ENCODE results near the gene CPT1B.
"Not testable (repeated sequence)": the region's sequence is repeated elsewhere in the genome, so short reads cannot be mapped to it uniquely, and the experiment has no call there.

Gene CPT1B

DNA sequence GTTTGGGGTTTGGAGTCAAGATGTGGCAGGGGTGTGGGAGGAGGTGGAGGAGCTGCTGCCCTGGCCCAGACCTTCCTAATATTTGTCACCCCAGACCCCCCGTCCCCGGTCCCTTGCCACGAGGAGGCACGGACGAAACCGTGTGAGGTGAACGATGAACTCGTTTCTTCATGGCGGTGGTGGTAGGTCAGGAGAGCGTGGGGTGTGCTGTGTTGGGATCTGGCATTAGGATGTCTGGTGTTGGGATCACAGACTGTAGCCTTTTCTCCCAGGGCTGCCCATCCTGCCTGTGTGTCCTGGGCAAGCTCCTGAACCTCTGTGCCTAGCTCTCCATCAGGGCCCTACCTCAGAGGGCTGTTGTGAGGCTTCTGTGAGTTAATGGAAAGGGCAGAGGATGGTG, 30.8 kb upstream of the CPT1B start:
- no peak for DNase-seq

DNA sequence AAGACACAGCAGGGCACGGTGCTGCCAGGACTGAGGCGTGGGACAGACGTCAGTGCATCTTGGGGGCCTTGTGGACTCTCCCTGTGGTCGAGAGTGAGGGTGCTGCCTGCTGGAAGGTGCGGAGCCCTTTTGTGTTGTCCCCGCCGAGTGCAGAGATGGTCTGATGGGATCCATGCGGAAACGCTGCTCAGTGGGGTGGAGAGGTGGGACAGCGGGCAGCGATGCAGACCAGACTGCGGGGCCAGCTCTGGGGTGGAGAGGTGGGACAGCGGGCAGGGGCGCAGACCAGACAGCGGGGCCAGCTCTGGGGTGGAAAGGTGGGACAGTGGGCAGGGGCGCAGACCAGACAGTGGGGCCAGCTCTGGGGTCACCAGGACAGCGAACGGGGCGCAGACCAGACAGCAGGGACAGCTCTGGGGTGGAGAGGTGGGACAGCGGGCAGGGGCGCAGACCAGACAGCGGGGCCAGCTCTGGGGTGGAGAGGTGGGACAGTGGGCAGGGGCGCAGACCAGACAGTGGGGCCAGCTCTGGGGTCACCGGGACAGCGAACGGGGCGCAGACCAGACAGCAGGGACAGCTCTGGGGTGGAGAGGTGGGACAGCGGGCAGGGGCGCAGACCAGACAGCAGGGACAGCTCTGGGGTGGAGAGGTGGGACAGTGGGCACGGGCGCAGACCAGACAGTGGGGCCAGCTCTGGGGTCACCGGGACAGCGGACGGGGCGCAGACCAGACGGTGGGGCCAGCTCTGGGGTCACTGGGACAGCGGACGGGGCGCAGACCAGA, 30.0 kb upstream of the CPT1B start:
- not testable (repeated sequence) for DNase-seq

DNA sequence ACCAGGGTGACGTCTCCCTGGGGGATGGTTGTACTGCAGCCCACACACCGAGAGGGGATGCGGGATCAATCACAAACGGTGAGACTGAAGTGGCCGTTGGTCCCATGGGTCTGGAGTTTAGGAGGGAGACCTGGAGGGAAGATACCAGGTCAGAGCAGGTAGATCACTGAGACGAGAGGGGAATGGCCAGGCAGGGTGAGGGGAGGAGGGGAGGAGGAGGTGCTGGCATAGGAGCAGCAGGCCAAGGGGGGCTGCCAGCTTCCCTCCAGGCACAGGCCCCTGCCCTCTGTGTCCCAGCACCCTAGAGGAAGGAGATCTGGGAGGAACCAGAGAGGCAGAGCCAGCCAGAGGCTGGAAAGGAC, 29.4 kb upstream of the CPT1B start:
- DNase-seq = no peak

DNA sequence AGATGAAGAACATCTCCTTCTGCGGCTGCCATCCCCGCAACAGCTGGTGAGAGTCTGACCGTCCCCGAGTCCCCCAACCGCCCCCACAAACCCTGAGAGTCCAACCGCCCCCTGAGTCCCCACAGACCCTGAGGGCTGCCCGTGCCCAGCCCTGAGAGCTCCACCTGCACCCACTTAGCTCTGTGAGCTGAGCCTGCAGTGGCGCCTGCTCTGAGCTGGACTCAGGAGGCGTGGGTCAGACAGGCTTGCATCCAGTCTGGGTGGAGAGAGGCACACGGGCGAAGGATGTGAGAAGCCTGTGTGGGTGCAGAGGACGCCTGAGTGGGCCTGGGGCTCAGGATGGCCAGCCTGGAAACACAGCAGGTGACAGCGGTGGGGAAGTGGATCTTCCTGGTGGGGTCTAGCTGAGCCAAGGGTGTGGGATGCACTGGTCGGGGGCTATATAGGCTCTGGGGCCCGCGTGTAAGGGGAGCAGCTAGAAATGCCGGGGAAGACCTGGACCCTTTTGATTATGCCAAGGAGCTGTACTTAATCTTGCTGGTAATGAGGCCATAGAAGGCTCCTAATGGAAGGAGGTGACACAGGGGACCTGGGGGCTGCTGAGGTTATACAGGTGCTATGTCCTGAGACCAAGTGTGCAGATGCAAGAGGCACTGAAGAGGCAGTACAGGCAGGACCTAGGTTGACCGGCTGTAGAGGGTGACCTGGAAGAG, 28.9 kb upstream of the CPT1B start:
- no peak for DNase-seq

DNA sequence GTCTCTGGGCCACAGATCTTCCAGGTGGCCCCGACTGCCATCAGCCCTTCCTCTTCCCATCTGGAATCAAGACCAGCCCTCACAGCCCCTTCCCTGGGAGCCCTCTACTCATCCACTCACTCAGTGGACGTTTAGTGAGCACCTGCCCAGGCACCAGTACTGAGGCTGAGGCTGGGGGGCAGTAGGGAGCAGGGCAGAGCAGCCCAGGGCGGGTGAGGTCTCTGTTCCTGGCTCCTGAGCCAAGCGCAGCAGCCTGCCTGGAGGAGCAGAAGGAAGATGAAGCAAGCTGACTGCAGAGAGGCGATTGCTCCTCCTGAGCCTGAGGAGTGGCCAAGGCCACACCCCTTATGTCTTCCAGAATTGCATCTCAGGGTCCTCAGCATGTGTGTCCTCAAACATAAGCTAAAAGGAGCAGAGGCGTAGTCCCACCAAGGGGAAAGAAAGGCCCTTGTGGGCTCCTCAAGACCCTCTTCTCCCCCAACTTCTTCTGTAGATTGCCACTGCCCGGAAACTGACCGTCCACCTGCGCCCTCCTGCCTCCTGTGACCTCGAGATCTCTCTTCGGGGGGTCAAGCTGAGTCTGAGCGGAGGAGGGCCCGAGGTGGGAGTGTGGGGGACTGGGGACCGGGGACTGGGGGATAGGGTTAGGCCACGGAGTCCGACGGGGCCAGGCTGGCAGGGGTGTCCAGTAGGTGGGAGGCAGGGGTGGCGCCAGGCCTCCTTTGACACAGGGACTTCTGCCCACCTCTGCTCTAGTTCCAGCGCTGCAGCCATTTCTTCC, 28.1 kb upstream of the CPT1B start:
- DNase-seq = no peak

DNA sequence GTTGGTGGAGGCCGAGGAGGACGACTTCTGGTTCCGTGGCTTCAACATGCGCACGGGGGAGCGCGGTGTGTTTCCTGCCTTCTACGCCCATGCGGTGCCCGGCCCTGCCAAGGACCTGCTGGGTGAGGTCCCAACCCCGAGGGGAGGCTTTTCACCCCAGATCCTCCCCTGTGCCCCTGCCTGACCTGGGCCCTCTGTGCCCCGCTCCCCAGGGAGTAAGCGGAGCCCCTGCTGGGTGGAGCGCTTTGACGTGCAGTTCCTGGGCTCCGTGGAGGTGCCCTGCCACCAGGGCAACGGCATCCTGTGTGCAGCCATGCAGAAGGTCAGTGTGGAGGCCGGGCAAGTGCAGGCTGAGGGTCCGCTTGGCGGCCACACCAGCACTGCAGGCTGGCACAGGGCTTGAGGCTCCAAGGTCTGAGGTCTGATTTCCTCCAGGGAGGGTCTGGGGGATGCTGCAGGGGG, 27.4 kb upstream of the CPT1B start:
- DNase-seq = no peak

DNA sequence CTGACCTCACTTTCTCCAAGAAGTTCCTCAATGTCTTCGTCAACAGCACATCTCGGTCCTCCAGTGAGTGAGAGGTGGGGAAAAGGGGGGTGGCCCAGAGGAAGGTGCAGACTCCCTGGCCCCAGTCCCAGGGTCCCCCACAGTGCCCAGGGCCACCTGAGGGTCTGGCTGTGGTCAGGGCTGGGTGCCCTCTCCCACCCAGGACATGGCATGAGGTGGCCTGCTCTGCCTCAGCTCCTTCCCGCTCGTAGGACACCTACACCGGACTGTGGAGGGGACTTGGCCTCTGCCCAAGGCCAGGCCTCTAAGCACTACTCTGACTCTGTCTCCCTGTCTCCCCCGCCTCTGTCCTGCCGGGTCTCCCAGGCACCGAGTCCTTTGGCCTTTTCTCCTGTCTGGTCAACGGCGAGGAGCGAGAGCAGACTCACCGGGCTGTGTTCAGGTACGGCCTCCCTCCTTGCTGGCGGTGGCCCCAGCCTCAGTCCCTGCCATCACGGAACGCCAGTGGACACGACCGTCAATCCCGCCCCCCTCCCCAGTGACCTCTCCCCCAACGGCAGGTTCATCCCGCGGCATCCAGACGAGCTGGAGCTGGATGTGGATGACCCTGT, 26.9 kb upstream of the CPT1B start:
- DNase-seq = no peak

DNA sequence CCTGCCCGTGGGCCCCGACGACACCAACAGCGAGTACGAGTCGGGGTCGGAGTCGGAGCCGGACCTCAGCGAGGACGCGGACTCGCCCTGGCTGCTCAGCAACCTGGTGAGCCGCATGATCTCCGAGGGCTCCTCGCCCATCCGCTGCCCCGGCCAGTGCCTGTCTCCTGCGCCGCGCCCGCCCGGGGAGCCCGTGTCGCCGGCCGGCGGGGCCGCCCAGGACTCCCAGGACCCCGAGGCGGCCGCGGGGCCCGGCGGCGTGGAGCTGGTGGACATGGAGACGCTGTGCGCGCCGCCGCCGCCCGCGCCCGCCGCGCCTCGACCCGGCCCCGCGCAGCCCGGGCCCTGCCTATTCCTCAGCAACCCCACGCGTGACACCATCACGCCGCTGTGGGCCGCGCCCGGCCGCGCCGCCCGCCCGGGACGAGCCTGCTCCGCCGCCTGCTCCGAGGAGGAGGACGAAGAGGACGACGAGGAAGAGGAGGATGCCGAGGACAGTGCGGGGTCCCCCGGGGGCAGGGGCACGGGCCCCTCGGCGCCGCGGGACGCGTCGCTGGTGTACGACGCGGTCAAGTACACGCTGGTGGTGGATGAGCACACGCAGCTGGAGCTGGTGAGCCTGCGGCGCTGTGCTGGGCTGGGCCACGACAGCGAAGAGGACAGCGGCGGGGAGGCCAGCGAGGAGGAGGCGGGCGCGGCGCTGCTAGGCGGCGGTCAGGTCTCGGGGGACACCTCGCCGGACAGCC, 26.2 kb upstream of the CPT1B start:
- no peak for DNase-seq

DNA sequence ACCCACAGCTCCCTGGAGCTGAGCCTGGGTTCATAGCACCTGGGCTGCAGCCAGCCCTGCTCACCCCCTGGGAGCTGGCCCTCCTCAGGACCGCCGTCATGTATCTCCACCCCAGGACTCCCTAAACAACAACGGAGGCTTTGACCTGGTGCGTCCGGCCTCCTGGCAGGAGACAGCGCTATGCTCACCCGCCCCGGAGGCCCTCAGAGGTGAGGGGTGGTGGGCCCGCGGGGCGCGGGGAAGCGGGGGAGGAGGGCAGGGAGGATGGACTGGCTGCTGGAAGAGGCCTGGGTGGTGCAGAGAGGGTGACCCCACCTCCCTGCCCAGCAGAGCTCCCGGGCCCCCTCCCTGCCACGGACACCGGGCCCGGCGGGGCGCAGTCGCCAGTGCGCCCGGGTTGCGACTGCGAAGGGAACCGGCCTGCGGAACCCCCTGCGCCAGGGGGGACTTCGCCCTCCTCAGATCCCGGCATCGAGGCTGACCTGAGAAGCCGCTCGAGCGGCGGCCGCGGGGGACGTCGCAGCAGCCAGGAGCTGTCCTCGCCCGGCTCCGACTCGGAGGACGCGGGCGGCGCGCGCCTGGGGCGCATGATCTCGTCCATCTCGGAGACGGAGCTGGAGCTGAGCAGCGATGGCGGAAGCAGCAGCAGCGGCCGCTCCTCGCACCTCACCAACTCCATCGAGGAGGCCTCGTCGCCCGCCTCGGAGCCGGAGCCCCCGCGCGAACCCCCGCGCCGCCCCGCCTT, 25.5 kb upstream of the CPT1B start:
- DNase-seq = no peak

DNA sequence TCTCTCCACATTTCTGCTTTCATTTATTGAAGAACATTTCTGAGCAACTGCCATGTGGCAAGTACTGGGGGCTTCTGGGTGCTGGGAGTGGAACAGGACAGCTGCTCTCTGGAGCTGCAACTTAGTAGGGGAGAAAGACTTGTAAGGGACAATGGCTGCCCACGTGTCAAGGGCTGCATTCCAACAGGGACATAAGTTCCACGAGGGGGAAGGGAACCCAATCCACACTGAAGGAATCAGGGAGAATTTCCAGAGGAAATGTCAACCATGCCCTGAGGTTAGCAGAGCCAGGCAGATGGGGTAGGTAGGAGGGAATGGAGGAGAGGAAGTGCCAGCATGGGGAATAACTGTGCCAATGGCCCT, 24.1 kb upstream of the CPT1B start:
- DNase-seq = no peak

DNA sequence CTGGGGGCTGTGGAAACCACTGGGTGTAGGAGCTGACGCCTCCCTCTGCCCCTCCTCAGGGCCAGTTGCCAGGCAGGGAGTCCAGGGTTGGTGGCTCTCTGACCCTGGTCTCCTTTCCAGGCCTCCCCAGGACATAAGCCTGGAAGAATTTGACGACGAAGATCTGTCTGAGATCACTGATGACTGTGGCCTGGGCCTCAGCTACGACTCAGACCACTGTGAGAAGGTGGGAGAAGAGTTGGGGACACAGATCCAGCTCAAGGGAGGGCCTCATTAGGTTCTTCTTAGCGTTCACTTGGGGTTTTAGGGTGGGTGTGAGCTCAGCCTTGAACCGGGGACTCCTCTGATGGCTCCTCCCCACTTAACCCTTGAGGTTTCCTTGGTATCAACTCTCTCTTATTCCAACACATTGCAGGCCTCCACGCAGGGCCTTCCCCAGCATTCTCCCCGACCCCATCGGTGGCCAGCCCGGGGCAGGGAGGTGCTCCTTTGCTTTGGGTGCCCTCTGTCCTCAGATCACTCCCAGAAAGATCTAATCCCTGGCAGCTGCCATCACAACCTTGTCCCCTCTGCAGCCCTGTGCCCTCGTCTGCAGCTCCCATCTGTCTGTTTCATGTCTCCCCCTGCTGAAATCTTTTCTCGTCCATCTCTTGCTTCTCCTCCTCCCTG, 23.6 kb upstream of the CPT1B start:
- DNase-seq = no peak

DNA sequence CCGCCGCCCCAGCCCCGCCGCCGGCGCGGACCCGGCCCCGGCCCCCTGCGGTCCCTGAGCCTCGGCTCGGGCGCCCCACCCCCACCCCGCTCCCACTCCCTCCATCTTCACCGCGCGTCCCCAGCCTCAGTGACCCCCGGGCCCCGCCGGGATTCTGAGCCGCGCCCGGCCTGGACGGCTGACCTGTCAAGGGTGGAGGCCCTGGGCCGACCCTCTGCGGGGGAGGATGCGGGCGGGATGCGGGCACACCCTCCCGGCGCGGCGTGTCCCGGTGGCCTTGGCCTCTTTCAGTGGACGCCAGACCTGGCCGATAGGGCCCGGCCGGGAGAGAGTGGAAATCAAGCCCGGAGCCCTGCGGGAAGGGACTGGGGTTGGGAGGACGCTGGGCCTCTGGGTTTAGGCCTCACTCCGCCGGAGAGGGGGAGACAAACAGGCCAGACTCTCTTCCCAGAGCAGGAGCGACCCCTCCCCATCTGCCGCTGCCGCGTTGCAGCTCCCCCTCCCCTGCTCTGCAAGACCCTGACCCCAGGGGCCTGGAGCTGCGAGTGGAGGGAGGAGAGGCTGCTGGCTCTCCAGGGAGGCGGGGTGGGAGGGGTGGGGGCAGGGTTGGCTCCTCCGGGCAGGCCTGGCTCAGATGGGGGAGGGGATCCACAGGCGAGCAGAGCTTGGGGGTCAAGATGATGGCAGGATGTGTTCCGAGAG, 22.9 kb upstream of the CPT1B start:
- DNase-seq = no peak

DNA sequence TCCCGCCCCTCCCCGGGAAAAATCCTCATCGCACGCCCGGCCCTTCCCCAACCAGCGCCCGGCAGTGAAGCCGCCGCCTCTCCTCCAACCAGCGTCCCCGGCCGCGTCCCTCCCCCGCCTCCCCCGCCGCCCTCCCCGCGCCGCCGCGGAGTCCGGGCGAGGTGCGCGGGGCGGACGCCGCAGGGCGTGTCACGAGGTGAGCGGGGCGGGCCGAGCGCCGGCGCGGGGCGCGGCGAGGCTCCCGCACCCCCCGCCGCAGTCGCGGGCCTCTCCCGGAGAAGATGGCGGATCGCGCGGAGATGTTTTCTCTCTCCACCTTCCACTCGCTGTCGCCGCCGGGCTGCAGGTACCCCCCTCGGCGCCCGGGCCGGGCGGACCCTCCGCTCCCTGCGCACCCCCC, 22.3 kb upstream of the CPT1B start, which contains the start of gene MAPK8IP2:
TSS of gene MAPK8IP2 (plus strand) at position 256 of the 400 bp plus-strand sequence. CDS start at position 282, 26 bp downstream.
- DNase-seq = peak; percentile 60

DNA sequence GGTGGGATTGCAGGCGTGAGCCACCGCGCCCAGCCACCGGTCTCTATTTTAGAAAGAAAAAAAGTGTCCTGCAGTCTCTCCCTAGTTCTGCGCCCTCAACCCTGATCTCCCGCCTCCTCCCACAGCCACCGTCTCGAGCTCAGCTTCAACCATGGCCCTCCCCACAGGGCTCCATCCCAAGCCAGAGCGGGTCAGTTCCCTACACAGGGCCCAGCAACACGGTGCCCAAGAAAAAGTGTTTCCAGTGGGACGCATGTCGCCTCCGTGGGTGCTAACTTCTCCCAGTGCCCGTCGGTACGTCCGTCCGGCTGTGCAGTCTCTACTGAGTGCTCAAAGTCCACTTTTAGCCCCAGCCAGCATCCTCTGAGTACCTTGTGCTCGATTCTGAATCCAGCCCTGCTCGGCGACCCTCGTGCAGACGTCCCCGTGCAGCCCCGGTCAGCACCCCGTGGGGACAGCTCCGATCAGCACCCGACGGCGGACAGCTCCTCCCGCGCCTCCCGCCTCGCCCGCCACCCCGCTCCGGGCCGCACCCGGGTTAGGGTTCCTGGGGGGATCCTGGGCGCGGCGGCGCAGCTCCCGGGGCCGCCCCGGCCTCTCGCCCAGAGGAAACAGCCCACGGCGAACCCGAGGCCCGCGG, 21.7 kb upstream of the CPT1B start:
- no peak for DNase-seq

DNA sequence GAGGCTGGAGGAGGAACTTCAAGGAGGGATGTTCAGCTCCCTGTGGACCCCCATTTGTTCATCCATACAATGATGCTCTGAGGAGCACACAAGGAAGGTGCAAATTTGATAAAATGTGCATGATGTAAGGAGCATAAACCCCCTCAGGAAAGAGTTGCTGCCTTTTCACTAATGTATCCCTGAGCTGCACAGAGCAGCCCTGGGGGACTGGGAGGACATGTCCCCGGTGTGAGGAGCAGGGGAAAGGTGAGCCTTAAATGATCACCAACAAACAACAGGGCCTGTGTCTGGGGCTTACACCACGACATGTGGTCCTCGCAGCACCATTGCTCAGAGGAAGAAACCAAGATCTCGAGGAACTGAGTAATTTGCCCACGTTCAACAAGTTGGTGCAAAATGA, 18.9 kb upstream of the CPT1B start:
- no peak for DNase-seq

DNA sequence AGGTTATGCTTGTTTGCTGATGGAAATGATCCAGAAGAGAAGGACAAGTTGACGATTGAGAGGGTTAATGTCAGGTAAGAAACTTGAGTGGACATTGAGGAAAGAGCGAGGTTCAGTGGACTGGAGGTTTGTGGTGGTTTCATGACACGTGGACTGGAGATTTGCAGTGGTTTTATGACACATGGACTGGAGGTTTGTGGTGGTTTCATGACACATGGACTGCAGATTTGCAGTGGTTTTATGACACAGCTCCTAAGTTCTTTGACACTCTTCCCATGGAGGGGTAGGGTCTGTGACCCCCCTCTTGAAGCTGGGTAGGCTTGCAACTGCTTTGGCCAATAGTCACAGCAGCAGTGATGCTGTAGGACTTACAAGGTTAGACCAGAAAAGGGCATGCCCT, 17.0 kb upstream of the CPT1B start:
- no peak for DNase-seq

DNA sequence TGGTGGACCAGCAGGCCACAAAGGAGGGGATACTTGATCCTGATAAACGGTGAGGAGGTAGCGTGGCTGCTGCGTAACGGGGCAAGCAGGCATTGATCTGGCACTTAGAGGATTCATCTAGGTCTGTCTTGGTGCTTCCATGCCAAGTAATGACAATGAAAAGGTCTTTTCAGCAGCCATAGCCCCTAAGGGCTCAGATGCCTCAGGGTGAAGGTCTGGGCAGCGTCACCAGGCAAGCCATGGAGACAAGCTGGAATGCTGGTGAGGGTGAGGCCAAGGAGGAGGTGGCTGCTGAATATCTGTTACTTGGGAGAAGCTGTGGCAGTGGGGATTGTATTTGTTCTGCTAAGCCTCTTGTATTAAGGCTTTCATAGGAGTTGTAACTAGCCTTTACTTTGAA, 9.2 kb upstream of the CPT1B start:
- no peak for DNase-seq

DNA sequence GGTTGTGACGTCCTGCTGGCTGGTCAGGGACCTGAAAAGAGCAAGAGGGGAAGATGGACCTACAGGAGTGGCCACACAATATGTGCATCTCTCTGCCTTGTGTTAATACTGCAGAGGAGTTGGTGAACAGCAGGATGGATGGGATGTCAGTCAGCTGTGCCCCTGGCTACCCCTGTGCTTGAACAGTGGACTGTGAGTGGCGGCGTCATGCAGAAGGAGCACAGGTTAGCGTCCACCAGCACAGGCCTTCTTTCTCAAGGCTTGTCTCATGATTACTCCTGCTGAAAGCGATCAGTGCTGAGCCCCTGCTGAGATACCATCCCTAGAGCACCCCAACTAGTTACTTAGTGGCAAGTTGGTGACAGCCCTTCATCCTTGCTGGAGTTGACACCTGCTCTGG, 8.2 kb upstream of the CPT1B start:
- DNase-seq = no peak

DNA sequence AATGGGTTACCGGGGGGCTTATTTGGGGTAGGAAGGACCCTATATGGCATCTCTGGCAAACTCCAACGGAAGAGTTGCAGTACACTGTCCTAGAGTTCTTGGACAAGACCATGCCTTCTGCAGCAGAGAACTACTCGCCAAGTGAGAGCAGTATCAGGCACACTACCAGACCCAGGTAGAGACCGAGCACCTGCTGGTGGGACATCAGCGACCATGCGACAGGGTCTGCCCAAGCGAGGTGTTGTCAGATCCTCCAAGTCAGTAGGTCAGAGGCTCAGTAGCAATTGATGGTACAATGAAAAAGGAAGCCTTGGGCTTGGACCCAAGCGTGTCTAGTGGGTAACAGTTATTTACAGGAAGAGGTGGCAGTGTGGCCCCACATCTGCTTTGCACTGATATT, 7.6 kb upstream of the CPT1B start:
- no peak for DNase-seq

DNA sequence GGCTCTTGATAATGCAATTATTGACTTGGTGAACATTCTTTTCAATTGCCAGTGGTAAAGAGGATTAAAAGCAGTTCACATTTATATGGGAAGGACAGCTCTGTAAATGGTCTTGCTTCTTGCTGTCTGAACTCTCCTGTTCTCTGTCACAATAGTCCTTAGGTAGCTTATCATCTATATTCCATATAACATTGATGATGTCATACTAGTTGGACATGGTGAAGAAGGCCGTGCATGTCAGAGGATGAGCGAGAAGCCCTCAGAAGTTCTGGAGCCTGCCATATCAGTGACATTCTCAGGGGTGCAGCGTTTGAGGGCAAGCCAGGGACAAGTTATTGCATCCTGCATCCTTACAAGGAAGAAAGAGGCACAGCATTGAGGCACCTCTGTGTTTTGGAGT, 7.0 kb upstream of the CPT1B start:
- DNase-seq = no peak

All from COR-L47 (cell line).